IPS-15b (cell line): Measurements from ENCODE around the gene SULT2B1.

Experiments
- H3K27me3 ChIP-seq: one replicate; pipeline ENCODE4 v1.6.1; 2013; ENCODE audit warnings: low read length; ENCODE audit not compliant: control insufficient read depth, insufficient read depth
- H3K36me3 ChIP-seq: one replicate; pipeline ENCODE4 v1.6.1; 2013; ENCODE audit warnings: low read length; ENCODE audit not compliant: control insufficient read depth, insufficient read depth
- H3K4me1 ChIP-seq: one replicate; pipeline ENCODE4 v1.6.1; 2013; ENCODE audit warnings: mild to moderate bottlenecking, low read length; ENCODE audit not compliant: control insufficient read depth, insufficient read depth
- H3K4me3 ChIP-seq: one replicate; pipeline ENCODE4 v1.5.1; 2013; ENCODE audit warnings: low read depth, low read length
- H3K9ac ChIP-seq: one replicate; pipeline ENCODE4 v1.6.1; 2013; ENCODE audit warnings: low read depth, mild to moderate bottlenecking, low read length
- H3K9me3 ChIP-seq: one replicate; pipeline ENCODE4 v1.6.1; 2013; ENCODE audit warnings: mild to moderate bottlenecking, low read length; ENCODE audit not compliant: control insufficient read depth, insufficient read depth

SULT2B1 gene

DNA sequence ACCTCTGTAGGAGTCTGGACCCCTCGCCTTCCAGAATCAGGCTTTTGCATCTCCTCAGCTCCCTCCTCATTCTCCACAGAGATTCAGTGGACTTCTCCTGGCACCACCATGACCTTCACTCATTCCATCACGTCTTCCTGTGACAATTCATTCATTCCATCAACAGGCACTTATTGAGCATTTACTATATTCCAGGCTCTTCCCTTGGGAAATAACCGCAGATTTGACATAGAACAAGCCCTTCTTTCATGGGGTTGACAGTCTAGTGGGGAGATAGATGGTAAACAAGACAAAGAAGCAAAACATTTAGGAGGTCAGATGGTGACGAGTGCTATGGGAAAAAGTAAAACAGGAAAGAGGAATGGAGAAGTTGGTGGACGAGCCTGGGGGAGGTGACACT is 2.6 kb upstream of the SULT2B1 start:
- Histone ChIP-seq H3K4me1 (peaks cover 5% of the 10 kb centered on the region), H3K9me3 (no peaks in the 10 kb centered on the region), H3K9ac (no peak overlapping the region), H3K36me3 (no peaks in the 10 kb centered on the region), H3K4me3 (no peak overlapping the region), H3K27me3 (no peaks in the 10 kb centered on the region)

DNA sequence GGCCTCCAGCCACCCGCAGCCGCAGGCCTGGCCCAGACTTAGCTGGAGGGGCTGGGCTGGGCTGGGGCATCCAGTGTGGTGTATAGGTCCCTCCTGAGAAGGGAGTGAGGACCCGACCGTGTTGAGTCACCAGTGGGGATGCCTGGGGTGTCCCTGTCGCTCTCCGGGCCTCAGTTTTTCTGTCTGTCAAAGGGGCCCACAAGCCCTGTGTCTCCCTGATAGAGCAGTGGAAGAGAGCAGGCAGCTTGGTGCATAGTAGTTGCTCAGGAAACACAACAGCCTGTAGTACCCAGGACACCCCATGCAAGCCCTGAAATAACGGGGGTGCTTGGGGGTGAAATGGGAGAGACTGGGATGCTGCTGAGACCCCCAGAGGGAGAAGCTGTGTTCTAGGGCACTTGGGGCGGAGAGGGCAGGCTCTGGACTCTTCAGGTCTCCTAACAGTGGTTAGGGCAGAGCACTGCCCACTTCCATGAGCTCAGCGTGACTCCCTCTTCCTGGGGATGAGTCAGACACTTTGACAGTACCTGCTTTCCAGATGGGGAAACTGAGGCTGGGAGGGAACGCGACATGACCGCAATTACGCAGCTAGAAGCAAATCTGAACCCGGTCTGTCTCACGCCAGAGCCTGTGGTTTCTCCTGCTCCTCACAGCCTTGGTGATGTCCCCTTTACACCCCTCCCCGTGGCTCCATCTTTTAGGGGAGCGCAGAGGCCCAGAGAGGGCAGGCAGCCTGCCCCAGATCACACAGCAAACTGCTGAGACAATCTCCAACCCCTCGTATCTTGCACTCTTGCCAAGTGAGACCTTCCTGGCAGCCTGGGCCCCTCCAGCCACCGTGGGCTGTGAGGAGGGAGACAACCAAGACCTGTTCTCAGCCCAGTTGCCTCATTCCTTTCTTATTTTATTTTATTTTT is 692 bp downstream of the SULT2B1 start:
- Histone ChIP-seq H3K4me3 (no peak overlapping the region), H3K27me3 (no peaks in the 10 kb centered on the region), H3K36me3 (no peaks in the 10 kb centered on the region), H3K9me3 (no peaks in the 10 kb centered on the region), H3K9ac (no peak overlapping the region), H3K4me1 (peaks cover 5% of the 10 kb centered on the region)

DNA sequence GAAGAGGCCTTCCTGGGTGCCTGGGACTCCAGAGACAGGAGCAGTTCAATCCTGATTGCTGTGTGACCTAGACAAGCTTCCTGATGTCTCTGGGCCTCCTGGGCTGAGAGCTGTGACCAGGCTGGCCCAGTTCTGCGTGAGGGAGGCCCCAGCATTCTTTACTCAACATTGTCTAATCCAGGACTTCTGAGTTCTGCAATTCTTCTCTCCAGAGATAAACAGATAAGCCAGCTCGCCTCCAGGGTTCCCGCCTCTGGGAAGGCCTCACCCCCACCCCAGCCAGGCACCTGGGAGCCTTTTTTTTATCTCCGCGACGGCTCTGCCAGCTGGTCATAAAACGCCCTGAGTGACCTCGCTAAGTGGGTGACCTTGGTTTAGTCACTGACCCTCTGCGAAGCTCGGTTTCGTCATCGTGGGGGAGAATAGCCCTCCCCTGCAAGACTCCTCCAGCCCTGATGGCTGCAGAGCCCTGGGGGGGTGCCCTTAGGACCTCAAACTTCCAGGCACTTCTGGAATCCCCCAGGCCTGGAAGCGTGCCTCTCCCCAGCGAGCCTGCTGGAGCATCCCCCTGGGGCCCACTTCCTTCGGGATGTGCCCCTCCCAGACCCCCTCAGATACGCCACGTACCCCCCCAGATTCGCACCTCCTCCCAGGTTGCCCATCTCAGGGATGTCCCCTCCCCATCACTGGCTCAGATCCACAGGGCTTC is 1.9 kb downstream of the SULT2B1 start:
- H3K4me1 ChIP-seq, result peaks cover 5% of the 10 kb centered on the region
- H3K36me3 ChIP-seq, result no peaks in the 10 kb centered on the region
- H3K9ac ChIP-seq, result peak overlapping the region; percentile 12
- H3K27me3 ChIP-seq, result no peaks in the 10 kb centered on the region
- no peaks in the 10 kb centered on the region for H3K9me3 ChIP-seq
- H3K4me3 ChIP-seq, result peak overlapping the region; percentile 22

DNA sequence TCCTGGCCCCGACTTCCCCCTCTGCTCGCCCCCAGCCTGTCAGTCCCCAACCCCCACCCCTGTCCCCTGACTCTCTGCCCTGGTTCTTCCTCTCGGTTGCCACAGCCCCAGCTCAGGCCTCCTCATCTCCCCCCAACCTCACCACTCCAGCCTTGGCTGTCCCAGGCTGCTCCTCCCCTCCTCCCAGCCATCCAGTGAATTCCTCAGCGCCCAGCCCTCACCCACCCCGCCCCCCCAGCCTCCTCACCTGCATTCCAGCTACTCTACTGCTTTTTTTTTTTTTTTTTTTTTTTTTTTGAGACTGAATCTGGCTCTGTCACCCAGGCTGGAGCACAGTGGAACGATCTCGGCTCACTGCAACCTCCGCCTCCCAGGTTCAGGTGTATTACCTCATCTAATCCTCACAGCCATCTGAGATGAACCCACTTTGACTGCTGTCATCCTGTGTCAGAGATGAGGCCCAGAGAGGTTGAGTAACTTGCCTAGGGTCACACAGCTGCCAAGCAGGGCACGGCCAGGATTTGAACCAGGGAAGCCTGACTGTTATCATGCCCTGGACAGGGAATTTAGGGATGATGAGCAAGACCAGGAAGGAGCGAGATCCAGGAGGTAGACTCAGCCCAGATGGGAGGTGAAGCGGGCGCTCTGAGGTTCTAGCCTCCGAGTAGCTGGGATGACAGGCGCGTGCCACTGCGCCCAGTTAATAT is 2.6 kb downstream of the SULT2B1 start:
- H3K9ac ChIP-seq, result no peak overlapping the region
- H3K4me3 ChIP-seq, result peak overlapping the region; percentile 22
- peaks cover 5% of the 10 kb centered on the region for H3K4me1 ChIP-seq
- H3K36me3 ChIP-seq, result no peaks in the 10 kb centered on the region
- no peaks in the 10 kb centered on the region for H3K27me3 ChIP-seq
- no peaks in the 10 kb centered on the region for H3K9me3 ChIP-seq

DNA sequence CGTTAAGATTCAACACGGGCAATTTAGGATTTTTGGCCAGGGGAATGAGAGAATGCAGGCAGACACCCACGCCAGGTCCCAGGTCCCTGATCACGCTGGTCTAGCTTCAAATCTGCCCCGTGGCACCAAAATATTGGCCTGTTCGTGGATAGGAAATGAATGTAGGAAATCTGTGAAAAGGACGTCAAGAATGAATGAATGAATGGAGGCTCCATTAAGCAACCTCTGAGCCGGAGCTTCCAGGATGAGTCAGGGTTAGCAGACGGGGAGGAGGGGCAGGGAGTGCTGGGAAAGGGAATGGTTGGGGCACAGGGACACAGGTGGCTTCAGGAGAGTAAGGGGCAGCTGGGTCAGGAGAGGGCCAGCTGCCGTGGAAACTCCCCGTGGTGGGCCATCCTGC is 4.2 kb downstream of the SULT2B1 start:
- Histone ChIP-seq H3K4me3 (no peak overlapping the region), H3K9ac (no peak overlapping the region), H3K27me3 (no peaks in the 10 kb centered on the region), H3K9me3 (no peaks in the 10 kb centered on the region), H3K4me1 (peaks cover 5% of the 10 kb centered on the region), H3K36me3 (no peaks in the 10 kb centered on the region)

DNA sequence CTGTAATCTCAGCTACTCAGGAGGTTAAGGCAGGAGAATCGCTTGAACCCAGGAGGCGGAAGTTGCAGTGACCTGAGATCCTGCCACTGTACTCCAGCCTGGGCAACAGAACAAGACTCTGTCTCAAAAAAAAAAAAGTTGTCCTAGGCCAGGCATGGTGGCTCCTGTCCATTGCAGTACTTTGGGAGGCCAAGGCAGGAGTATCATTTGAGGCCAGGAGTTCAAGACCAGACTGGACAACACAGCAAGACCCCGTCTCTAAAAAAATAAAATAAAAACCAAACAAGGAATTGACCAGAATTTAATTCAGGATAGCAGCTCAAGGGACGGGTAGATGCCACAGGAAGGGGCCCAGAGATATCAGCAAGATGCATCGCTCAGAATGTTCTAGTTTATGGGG is 4.9 kb downstream of the SULT2B1 start:
- no peaks in the 10 kb centered on the region for H3K9me3 ChIP-seq
- H3K36me3 ChIP-seq, result no peaks in the 10 kb centered on the region
- H3K27me3 ChIP-seq, result no peaks in the 10 kb centered on the region
- H3K4me3 ChIP-seq, result no peak overlapping the region
- peaks cover 5% of the 10 kb centered on the region for H3K4me1 ChIP-seq
- no peak overlapping the region for H3K9ac ChIP-seq

DNA sequence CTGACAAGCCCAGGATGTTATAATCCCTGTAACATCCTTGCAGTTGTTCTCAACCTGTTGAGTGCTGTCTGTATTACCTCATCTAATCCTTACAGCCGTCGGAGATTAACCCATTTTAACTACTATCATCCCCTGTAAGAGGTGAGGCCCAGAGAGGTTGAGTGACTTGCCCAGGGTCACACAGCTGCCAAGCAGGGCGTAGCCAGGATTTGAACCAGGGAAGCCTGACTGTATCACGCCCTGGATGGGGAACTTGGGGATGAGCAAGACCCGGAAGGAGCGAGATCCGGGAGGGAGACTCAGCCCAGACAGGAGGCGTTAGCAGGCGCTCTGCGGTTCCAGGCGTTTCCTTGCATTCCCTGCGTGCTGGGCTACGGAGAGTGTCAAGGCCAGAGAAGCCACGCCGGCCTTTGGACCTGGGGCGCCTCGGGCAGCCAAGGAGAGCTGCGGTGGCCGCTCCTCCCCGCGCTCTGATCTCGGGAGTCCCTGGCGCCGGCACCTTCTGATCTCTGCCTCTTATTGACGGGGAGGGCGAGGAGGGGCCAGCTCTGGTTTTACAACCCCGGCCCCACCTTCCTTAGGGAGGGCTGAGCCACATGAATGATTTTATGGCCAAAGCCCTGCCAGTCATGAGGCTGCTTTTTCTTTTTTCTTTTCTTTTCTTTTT is 6.2 kb downstream of the SULT2B1 start:
- Histone ChIP-seq H3K4me1 (peaks cover 5% of the 10 kb centered on the region), H3K9ac (no peak overlapping the region)

DNA sequence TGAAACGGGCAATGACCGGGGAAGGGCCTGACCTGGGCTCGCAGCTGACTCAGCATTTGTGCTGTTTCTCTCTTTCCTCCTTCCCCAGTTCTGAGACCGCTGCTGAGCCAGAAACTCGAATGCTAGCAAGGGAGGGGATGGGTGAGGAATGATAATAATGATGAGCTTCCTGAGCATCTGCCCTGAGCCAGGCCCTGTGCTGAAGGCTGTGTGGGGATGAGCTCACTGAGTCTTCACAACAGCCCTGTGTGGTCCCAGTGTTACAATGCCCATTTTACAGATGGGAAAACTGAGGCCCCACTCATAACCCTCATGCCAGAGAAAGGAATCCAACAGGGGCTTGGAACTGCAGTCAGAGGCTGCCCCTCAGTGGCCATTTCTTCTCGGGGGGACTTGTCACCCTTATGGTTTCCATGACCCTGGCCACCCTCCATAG is 8.1 kb downstream of the SULT2B1 start:
- no peaks in the 10 kb centered on the region for H3K9me3 ChIP-seq
- peaks cover 2% of the 10 kb centered on the region for H3K4me1 ChIP-seq
- no peaks in the 10 kb centered on the region for H3K27me3 ChIP-seq
- no peak overlapping the region for H3K9ac ChIP-seq
- no peaks in the 10 kb centered on the region for H3K36me3 ChIP-seq
- H3K4me3 ChIP-seq, result no peak overlapping the region

More for the DNA sequence above, 6.2 kb downstream of the SULT2B1 start:
- H3K27me3 ChIP-seq, result no peaks in the 10 kb centered on the region
- H3K9me3 ChIP-seq, result no peaks in the 10 kb centered on the region
- H3K36me3 ChIP-seq, result no peaks in the 10 kb centered on the region
- H3K4me3 ChIP-seq, result no peak overlapping the region

DNA sequence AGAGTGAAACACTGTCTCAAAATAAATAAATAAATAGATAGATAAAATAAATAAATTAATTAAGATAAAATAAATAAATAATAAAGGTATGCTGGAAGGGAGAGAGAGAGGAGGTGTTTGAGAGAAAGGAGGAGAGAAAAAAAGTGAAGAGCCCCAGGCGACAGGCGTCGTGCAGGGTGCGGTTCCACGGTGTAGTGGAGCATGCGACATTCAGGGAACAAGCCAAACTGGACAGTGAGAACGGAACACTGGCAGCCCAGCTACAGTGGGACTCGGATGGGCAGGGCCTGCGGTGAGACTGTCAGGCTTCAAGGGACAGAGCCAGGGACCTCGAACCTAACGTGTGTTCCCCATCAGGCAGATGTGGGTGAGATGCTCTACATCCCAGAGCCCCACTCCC is 9.4 kb downstream of the SULT2B1 start:
- H3K4me3 ChIP-seq, result no peak overlapping the region
- H3K9ac ChIP-seq, result no peak overlapping the region
- H3K9me3 ChIP-seq, result no peaks in the 10 kb centered on the region
- H3K27me3 ChIP-seq, result no peaks in the 10 kb centered on the region
- H3K4me1 ChIP-seq, result peaks cover under 1% of the 10 kb centered on the region
- H3K36me3 ChIP-seq, result no peaks in the 10 kb centered on the region

DNA sequence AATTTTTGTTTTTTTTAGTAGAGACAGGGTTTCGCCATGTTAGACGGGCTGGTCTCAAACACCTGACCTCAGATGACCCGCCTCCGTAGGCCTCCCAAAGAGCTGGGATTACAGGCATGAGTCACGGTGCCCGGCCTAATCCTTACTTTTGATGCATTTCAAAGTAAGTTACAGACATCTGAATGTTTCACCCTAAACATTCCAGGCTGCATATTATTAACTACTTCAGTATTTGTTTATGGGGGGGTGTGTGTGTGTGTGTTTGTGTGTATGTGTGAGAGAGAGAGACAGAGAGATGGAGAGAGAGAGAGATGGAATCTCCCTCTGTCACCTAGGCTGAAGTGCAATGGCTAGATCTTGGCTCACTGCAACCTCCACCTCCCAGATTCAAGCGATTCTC is 13.1 kb downstream of the SULT2B1 start:
- Histone ChIP-seq H3K36me3 (no peaks in the 10 kb centered on the region), H3K9ac (no peak overlapping the region), H3K4me3 (no peak overlapping the region), H3K9me3 (no peaks in the 10 kb centered on the region), H3K4me1 (peaks cover 3% of the 10 kb centered on the region), H3K27me3 (no peaks in the 10 kb centered on the region)

DNA sequence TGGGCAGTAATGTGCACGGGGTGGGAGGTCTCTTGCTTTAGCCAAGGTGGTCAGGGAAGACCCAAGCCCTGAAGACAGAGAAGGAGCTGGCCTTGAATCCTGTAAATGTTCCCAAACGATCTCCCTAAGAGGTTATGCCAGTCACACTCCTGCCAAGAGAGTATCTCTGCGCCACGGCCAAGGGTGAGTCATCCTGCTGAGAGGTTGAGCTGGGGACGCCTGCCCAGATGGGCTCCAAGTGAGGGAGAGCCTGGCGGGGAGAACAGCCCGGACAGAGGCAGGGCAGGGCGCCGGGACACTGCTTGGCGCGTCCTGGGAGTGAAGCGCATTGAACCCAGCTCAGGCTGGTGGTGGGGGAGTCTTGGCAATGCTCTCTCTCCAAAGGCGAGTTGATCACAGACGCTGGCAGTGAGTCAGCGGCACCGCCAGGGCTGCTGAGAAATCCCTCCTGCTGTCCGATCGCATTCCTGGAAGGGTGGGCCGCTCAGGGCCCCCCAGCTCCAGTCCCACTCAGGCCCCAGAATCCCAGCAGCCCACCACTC is 16.4 kb downstream of the SULT2B1 start:
- H3K9ac ChIP-seq, result peak overlapping the region; percentile 54
- no peaks in the 10 kb centered on the region for H3K27me3 ChIP-seq
- H3K4me3 ChIP-seq, result peak overlapping the region; percentile 43
- peaks cover 5% of the 10 kb centered on the region for H3K4me1 ChIP-seq
- no peaks in the 10 kb centered on the region for H3K36me3 ChIP-seq
- no peaks in the 10 kb centered on the region for H3K9me3 ChIP-seq
